NCI-H526 treated with DMSO at 0.1 percent for 48 hours (cell line): ENCODE measurements around the gene CTH.
"Not testable (repeated sequence)": the region's sequence is repeated elsewhere in the genome, so short reads cannot be mapped to it uniquely, and the experiment has no call there.

ENCODE experiments used
- DNase-seq: peaks from one replicate; lab custom pipeline; 2025; lab: John Stamatoyannopoulos, UW

Gene CTH

DNA sequence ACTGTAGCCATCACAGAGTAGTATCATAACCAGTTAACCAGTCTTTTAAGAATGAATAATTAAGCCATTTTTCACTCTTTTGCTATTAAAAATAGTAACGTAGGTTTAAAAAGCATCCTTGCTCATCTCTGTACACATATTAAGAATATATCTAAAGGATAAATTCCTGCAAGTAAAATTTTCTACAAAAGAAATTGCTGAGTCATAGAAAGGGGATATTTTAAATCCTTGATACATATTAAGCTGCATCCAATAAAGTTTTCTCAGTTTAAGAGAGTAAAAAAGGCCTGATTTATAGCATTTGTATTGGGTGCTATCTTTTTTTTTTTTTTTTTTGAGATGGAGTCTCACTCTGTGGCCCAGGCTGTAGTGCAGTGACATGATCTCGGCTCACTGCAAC is 1.9 kb upstream of the CTH start:
- no peak for DNase-seq

DNA sequence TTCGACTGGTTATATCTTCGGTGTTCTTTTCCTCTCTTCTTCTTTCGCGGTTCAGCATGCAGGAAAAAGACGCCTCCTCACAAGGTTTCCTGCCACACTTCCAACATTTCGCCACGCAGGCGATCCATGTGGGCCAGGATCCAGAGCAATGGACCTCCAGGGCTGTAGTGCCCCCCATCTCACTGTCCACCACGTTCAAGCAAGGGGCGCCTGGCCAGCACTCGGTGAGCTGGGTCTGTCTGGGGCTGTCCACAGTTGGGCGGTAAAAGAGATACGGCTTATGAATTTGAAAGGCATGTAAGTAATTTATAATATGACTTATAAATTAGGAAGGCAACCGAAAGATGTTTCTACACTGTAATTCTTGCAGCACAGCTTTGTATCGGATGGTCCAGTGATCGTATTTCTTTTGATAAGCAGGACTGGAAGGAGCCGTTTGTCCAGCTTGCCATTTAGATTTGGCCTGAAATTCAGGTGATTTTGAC is 334 bp downstream of the CTH start:
- DNase-seq, result peak; percentile 30

DNA sequence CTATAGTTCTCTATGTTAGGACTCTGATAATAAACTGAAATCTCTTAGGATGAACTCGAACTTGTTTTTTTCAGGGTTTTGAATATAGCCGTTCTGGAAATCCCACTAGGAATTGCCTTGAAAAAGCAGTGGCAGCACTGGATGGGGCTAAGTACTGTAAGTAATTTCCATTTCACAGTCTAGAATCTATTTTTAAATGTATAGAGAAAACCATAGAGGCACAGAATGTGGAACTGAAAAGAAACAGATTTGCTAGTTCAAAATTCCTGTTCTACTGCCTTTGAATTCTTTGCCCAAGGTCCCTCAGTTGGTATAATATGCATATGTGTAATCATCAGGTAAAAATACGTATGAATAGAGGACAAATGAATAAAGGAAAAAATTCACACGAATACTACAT is 4.8 kb downstream of the CTH start:
- no peak for DNase-seq

GRCh38 chr1:70418973-70419734 is 8.1 kb downstream of the CTH start:
- DNase-seq, result not testable (repeated sequence)

DNA sequence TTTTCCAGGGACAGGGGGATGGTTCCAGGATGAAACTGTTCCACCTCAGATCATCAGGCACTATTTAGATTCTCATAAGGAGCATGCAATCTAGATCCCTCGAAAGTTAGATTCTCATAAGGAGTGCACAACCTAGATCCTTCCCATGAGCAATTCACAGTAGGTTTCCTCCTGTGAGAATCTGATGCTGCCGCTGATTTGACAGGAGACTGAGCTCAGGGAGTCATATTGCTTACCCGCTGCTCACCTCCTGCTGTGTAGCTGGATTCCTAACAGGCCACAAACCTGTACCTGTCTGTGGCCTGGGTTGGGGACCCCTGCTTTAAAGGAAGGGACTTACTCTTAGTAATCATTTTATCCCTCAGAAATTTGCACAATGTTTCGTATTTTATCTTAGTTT is 9.3 kb downstream of the CTH start:
- DNase-seq, result no peak

- DNase-seq, result no peak
These were observed 15.4 kb downstream of the CTH start for GRCh38 chr1:70426154-70427131.

DNA sequence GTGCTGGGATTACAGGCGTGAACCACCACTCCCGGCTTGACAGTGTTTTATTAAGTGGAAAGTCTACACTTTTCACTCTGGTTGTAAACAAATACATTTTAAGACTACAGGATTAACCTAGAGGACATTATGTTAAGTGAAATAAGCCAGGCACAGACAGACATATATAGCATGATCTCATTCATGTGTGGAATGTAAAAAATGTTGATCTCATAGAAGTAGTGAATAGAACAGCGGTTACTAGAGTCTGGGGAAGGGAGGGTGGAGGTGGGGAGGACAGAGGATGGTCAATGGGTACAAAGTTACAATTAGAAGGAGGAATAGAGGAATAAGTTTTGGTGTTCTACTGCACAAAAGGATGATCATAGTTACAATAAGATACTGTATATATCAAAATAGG is 16.9 kb downstream of the CTH start:
- no peak for DNase-seq

DNA sequence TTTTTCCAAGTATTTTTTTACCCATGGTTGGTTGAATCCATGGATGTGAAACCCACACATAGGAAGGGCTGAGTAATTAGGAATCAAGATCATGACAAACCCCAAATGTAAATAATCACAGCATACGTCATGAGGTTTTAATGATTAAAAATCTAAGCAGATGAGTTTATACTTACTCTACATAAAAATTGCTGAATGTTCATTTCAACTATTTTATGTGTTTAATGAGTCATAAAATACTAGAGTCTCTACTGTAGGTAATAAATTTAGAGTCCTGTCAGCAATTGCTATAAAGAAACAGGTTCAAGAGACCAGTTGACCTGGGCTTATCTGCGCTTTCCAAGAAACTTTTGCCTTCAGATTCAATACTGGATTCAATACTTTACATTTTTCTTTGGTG is 18.2 kb downstream of the CTH start:
- DNase-seq, result no peak

GRCh38 chr1:70429757-70430156 is 18.7 kb downstream of the CTH start:
- no peak for DNase-seq

DNA sequence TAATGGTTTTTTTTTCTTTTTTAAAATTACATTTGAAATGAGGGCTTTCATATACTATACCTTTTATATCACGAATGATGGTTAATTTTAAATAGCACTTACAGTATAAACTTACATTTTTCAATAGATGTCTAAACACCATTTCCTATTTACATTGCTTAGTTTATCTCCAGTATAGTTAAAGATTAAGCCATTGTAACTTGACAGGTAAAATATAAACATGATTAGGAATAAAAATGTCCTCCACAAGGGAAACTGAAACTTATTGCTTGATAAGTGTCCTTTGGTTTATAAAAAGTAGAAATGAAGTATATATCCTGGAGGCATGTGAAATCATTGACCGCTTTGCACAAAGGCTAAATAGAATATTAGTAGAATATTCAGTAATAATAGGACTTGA is 20.2 kb downstream of the CTH start:
- DNase-seq, result no peak

- no peak for DNase-seq
These were observed 20.8 kb downstream of the CTH start for GRCh38 chr1:70431874-70432273.

- DNase-seq, result no peak
These were observed 23.3 kb downstream of the CTH start for GRCh38 chr1:70434253-70434859.

GRCh38 chr1:70436622-70437251 is 25.7 kb downstream of the CTH start:
- no peak for DNase-seq

- no peak for DNase-seq
These were observed 27.5 kb downstream of the CTH start for GRCh38 chr1:70438529-70438928.

DNA sequence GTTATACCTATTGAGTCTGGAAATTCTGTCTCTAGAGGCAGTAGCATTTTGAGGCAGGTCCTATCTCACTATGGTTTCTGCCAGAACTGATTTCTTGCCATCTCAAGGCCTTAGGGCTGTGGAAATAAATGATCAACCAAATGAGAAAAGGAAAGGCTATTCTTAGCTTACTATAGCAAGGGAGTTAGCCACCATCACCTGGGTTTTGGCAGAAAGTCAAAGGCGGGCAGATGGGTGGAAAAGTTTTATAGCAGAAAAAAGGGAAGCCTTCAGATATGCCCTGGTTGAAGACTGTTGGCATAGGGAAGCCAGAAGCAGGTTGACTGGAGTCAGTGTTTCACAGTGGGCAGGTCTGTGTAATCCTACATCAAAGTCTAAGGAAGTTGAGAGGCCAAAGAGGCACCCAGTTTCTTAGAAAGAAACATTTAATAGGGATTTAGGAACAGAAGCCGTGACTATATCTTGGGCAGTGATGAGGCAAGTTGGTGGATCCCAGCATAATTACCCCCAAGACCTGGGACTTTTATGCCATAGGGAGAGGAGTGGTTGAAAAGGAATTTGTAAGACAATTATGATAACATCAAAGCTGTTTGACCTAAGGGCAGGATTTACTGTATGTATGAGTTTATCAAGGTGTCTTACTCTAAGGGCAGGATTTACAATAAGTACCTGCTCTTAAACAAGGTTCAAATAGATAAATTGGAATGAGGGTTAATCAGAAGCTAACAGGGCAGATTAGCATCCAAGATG is 29.7 kb downstream of the CTH start:
- no peak for DNase-seq

DNA sequence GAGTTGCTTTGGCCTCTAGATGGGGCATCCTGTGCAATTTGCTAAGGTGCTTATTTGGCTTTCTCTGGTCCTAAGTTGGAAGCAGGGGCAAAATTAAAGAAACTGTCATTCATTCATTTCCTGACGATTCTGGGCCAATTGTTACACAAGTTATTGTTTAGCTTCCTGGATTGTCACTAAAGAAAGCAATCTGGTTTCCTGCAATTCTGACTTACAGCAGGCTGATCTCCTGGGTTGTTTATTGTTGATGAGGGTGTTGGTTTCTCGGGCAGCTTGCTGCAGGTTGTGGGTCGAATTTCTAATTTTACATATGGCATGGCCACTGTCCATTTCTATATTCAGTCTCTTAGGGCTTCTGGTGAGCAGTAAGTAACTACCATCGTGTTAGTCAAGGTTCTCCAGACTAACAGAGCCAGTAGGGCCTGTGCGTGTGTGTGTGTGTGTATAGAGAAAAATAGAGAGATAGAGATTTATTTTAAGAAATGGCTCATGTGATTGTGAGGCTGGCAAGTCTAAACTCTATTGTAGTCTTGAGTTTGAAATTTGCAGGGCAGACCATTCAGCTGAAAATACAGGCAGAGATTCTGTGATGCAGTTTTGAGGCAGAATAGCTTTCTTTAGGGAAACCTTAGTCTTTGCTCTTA is 30.4 kb downstream of the CTH start:
- DNase-seq, result no peak

- DNase-seq, result no peak
These were observed 31.4 kb downstream of the CTH start for GRCh38 chr1:70442490-70442889.

- peak; percentile 49 for DNase-seq
These were observed 32.7 kb downstream of the CTH start for GRCh38 chr1:70443739-70444138.

DNA sequence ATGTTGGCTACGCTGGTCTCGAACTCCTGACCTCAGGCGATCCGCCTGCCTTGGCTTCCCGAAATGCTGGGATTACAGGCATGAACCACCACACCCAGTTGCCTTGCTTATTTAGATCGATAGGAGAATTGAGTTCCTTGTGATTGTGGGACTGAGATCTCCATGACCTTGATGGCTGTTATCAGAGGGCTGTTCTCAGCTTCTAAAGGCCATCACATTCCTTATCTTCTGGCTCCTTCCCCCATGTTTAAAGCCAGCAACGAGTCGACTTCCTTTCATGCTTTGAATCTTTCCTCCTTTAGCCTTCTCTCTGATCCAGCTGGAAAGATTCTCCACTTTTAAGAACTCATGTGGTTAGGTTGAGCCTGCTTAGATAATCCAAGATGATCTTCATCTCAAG is 38.0 kb downstream of the CTH start:
- DNase-seq, result no peak

DNA sequence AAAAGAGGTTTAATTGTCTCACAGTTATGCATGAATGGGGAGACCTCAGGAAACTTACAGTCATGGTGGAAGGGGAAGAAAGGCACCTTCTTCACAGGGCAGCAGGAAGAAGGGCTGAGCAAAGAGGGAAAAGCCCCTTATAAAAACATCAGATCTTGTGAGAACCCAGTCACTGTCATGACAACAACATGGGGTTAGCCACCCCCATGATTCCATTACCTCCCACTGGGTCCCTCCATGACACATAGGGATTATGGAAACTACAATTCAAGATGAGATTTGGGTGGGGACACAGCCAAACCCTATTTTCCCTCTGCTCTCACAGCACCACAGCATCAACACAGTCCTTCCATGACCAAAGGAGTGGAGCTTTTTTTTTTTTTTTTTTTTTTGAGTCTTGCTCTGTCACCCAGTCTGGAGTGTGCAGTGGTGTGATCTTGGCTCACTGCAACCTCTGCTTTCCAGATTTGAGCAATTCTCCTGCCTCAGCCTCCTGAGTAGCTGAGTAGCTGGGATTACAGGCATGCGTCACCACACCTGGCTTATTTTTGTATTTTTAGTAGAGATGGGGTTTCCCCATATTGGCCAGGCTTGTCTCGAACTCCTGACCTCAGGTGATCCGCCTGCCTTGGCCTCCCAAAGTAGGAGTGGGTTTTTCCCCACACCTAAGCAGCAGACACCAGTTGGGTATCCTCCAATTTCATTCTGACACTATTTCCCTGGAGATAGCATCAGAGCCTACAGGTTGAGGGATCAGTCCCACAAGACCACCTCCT is 41.3 kb downstream of the CTH start:
- DNase-seq, result not testable (repeated sequence)
